CD4-positive, alpha-beta memory T cell (primary cell): Measurements from ENCODE around the gene MYO9A. TPM values are rescaled to one million over a fixed set of nuclear protein-coding genes. Genes with fewer than 3 reads are reported as not detected.
A peak's percentile ranks its signal among the peaks of the same experiment; 100 is the strongest.

Source experiments
- CTCF ChIA-PET: fragments of 350-600 bp; sonication (Branson Sonifier 250); formaldehyde crosslinking; loops from one replicate; lab custom pipeline; 2021; ENCODE audit warnings: inconsistent platforms; ENCODE audit not compliant: partially characterized antibody; lab: Charles Lee
- POLR2A ChIA-PET: fragments of 350-600 bp; sonication (Branson Sonifier 250); formaldehyde crosslinking; loops from one replicate; lab custom pipeline; 2021; ENCODE audit not compliant: partially characterized antibody; lab: Charles Lee
- DNase-seq, 5 donors: peaks; one replicate each; pipeline versions ENCODE4 v3.0.0 to v3.0.0-alpha.2; 2020 to 2022; ENCODE audit warnings: mixed read lengths in 1 of 5
- H3K27ac ChIP-seq: one replicate; pipeline ENCODE4 v1.7.0; 2013; ENCODE audit warnings: low read depth, low read length
- H3K27me3 ChIP-seq: 2 replicates; pipeline ENCODE4 v1.7.0; 2013; ENCODE audit warnings: mild to moderate bottlenecking, low read length, moderate library complexity; ENCODE audit not compliant: insufficient read depth
- H3K36me3 ChIP-seq: 2 replicates; pipeline ENCODE4 v1.7.0; 2013; ENCODE audit warnings: mild to moderate bottlenecking, low read length, moderate library complexity; ENCODE audit not compliant: insufficient read depth
- H3K4me1 ChIP-seq: 2 replicates; pipeline ENCODE4 v1.7.0; 2013; ENCODE audit warnings: mild to moderate bottlenecking, low read length, moderate library complexity; ENCODE audit not compliant: insufficient read depth
- H3K4me3 ChIP-seq, 2 donors: one replicate each; pipeline ENCODE4 v1.7.0; 2013; ENCODE audit warnings: low read length in 2 of 2, mild to moderate bottlenecking in 1 of 2
- H3K9me3 ChIP-seq, 2 donors: one replicate each; pipeline ENCODE4 v1.7.0; 2013; ENCODE audit warnings: low read length in 2 of 2, control low read depth in 1 of 2; ENCODE audit not compliant: control insufficient read depth in 1 of 2
- H3K27ac Mint-ChIP-seq, 7 donors: one replicate each; pipeline ENCODE4 v1.8.0; 2020 to 2021; ENCODE audit warnings: mixed read lengths in 7 of 7, mild to moderate bottlenecking in 6 of 7, inconsistent platforms in 3 of 7, moderate library complexity in 3 of 7
- H3K27me3 Mint-ChIP-seq, 2 donors: one replicate each; pipeline ENCODE4 v1.8.0; 2020 to 2021; ENCODE audit warnings: mixed read lengths in 2 of 2
- H3K36me3 Mint-ChIP-seq, 2 donors: one replicate each; pipeline ENCODE4 v1.8.0; 2020 to 2021; ENCODE audit warnings: mixed read lengths in 2 of 2, inconsistent platforms in 1 of 2, mild to moderate bottlenecking in 1 of 2
- H3K4me1 Mint-ChIP-seq, 4 donors: one replicate each; pipeline ENCODE4 v1.8.0; 2020 to 2021; ENCODE audit warnings: mixed read lengths in 4 of 4, mild to moderate bottlenecking in 1 of 4
- H3K4me3 Mint-ChIP-seq, 8 donors: one replicate each; pipeline ENCODE4 v1.8.0; 2020 to 2021; ENCODE audit warnings: mixed read lengths in 8 of 8, mild to moderate bottlenecking in 7 of 8, moderate library complexity in 6 of 8, inconsistent platforms in 3 of 8
- H3K9me3 Mint-ChIP-seq, 8 donors: one replicate each; pipeline ENCODE4 v1.8.0; 2020 to 2021; ENCODE audit warnings: mixed read lengths in 8 of 8, mild to moderate bottlenecking in 5 of 8, inconsistent platforms in 3 of 8, moderate library complexity in 1 of 8
- intact Hi-C: fragments of 100-400 bp; cut with micrococcal nuclease; formaldehyde crosslinking; loops from one replicate; pipeline ENCODE4 v1.15.1; 2023
- polyA plus RNA-seq, 2 donors: library from polyadenylated mRNA; unstranded; fragments of 300-500 nt; fragmentation: Illumina TruSeq; gene quantifications; one replicate each; pipeline ENCODE4 v1.2.3, GENCODE V29; 2021
- total RNA-seq, 2 experiments: library from RNA; stranded (reverse); gene quantifications; one replicate each; pipeline ENCODE4 v1.2.3, GENCODE V29; 2021

Gene MYO9A
- total and polyA plus RNA-seq, 4 experiments from 2014 or later: 7.8 to 44.0 (median 28.0) TPM

GRCh38 chr15:72092691-72093090 lies 25.3 kb downstream of the MYO9A start:
- peaks cover 6 to 21% of the 10 kb centered on the region in 2 donors for H3K36me3 Mint-ChIP-seq
- H3K4me3 Mint-ChIP-seq: no peak overlapping the region
- Histone ChIP-seq H3K27ac (no peak overlapping the region), H3K4me1 (no peaks in the 10 kb centered on the region), H3K4me3 (no peak overlapping the region), H3K9me3 (no peaks in the 10 kb centered on the region), H3K27me3 (no peaks in the 10 kb centered on the region), H3K36me3 (no peaks in the 10 kb centered on the region)
- DNase-seq: no peak
- H3K27ac Mint-ChIP-seq: peak overlapping the region in 2 of 7 donors; percentile 19 to 83
- intact Hi-C loops: no loop called here
- ChIA-PET POLR2A (no interaction called here), CTCF (no interaction called here)
- H3K9me3 Mint-ChIP-seq: peaks cover 0 to 2% (median 0%) of the 10 kb centered on the region in 8 donors
- H3K4me1 Mint-ChIP-seq: peaks cover 0 to 10% (median 4%) of the 10 kb centered on the region in 4 donors
- H3K27me3 Mint-ChIP-seq: no peaks in the 10 kb centered on the region

- Mint-ChIP-seq H3K9me3 (peaks cover 0 to 2% (median 0%) of the 10 kb centered on the region in 8 donors), H3K27ac (no peak overlapping the region), H3K4me3 (no peak overlapping the region), H3K36me3 (peaks cover 6 to 25% of the 10 kb centered on the region in 2 donors), H3K4me1 (peaks cover 0 to 10% (median 5%) of the 10 kb centered on the region in 4 donors), H3K27me3 (no peaks in the 10 kb centered on the region)
- Histone ChIP-seq H3K9me3 (no peaks in the 10 kb centered on the region), H3K27me3 (no peaks in the 10 kb centered on the region), H3K27ac (no peak overlapping the region), H3K36me3 (no peaks in the 10 kb centered on the region), H3K4me3 (no peak overlapping the region), H3K4me1 (no peaks in the 10 kb centered on the region)
- POLR2A ChIA-PET: interaction anchor here (0.6 kb wide), 1 partner anchor 607 kb away, joined by 3 read pairs; no protein-coding TSS in a partner anchor
- DNase-seq: no peak
- CTCF ChIA-PET: no interaction called here
- intact Hi-C loops: no loop called here
Measured at GRCh38 chr15:72092006-72092405, 25.9 kb downstream of the MYO9A start.

- no peaks in the 10 kb centered on the region for H3K27me3 ChIP-seq
- POLR2A ChIA-PET: no interaction called here
- Mint-ChIP-seq H3K4me3 (no peak overlapping the region), H3K27ac (no peak overlapping the region), H3K9me3 (peaks cover 0 to 21% (median 6%) of the 10 kb centered on the region in 8 donors), H3K36me3 (peaks cover 6 to 24% of the 10 kb centered on the region in 2 donors), H3K27me3 (no peaks in the 10 kb centered on the region), H3K4me1 (peaks cover 0 to 5% (median 0%) of the 10 kb centered on the region in 4 donors)
- no peaks in the 10 kb centered on the region for H3K9me3 ChIP-seq
- CTCF ChIA-PET: no interaction called here
- peak in 1 of 5 donors; percentile 31 for DNase-seq
- no peaks in the 10 kb centered on the region for H3K4me1 ChIP-seq
- H3K27ac ChIP-seq: no peak overlapping the region
- intact Hi-C loops: no loop called here
- no peaks in the 10 kb centered on the region for H3K36me3 ChIP-seq
- no peak overlapping the region for H3K4me3 ChIP-seq
Measured at GRCh38 chr15:72086920-72087648, 30.9 kb downstream of the MYO9A start.

GRCh38 chr15:72086010-72086697 lies 31.8 kb downstream of the MYO9A start:
- POLR2A ChIA-PET: no interaction called here
- Mint-ChIP-seq H3K4me3 (no peak overlapping the region), H3K36me3 (peaks cover 6 to 24% of the 10 kb centered on the region in 2 donors), H3K9me3 (peaks cover 0 to 21% (median 6%) of the 10 kb centered on the region in 8 donors), H3K27me3 (no peaks in the 10 kb centered on the region), H3K4me1 (peaks cover 0 to 5% (median 2%) of the 10 kb centered on the region in 4 donors), H3K27ac (no peak overlapping the region)
- CTCF ChIA-PET: no interaction called here
- intact Hi-C loops: no loop called here
- Histone ChIP-seq H3K4me1 (no peaks in the 10 kb centered on the region), H3K4me3 (no peak overlapping the region), H3K27me3 (no peaks in the 10 kb centered on the region), H3K9me3 (no peaks in the 10 kb centered on the region), H3K36me3 (no peaks in the 10 kb centered on the region), H3K27ac (no peak overlapping the region)
- no peak for DNase-seq

- no peak overlapping the region for H3K27ac Mint-ChIP-seq
- H3K36me3 Mint-ChIP-seq: peaks cover 0 to 11% of the 10 kb centered on the region in 2 donors
- H3K27me3 Mint-ChIP-seq: no peaks in the 10 kb centered on the region
- Histone ChIP-seq H3K27me3 (no peaks in the 10 kb centered on the region), H3K4me3 (no peak overlapping the region), H3K9me3 (no peaks in the 10 kb centered on the region), H3K36me3 (no peaks in the 10 kb centered on the region), H3K27ac (no peak overlapping the region), H3K4me1 (no peaks in the 10 kb centered on the region)
- H3K4me1 Mint-ChIP-seq: peaks cover 10 to 27% (median 13%) of the 10 kb centered on the region in 4 donors
- peaks cover 0 to 21% (median 6%) of the 10 kb centered on the region in 8 donors for H3K9me3 Mint-ChIP-seq
- ChIA-PET CTCF (no interaction called here), POLR2A (no interaction called here)
- no peak for DNase-seq
- intact Hi-C loops: no loop called here
- H3K4me3 Mint-ChIP-seq: no peak overlapping the region
Measured at GRCh38 chr15:72082176-72082575, 35.8 kb downstream of the MYO9A start.

GRCh38 chr15:72078887-72079286 lies 39.1 kb downstream of the MYO9A start:
- Histone ChIP-seq H3K4me1 (no peaks in the 10 kb centered on the region), H3K27ac (no peak overlapping the region), H3K9me3 (no peaks in the 10 kb centered on the region), H3K4me3 (no peak overlapping the region), H3K27me3 (no peaks in the 10 kb centered on the region), H3K36me3 (no peaks in the 10 kb centered on the region)
- H3K4me1 Mint-ChIP-seq: peaks cover 15 to 27% (median 19%) of the 10 kb centered on the region in 4 donors
- no peaks in the 10 kb centered on the region for H3K27me3 Mint-ChIP-seq
- peaks cover 0 to 12% of the 10 kb centered on the region in 2 donors for H3K36me3 Mint-ChIP-seq
- no peak for DNase-seq
- CTCF ChIA-PET: no interaction called here
- intact Hi-C loops: no loop called here
- peak overlapping the region in 1 of 8 donors; percentile 7 for H3K4me3 Mint-ChIP-seq
- H3K27ac Mint-ChIP-seq: peak overlapping the region in 1 of 7 donors; percentile 12
- peaks cover 0 to 7% (median 5%) of the 10 kb centered on the region in 8 donors for H3K9me3 Mint-ChIP-seq
- POLR2A ChIA-PET: no interaction called here

GRCh38 chr15:72077950-72078349 lies 40.0 kb downstream of the MYO9A start:
- Histone ChIP-seq H3K27me3 (no peaks in the 10 kb centered on the region), H3K4me1 (no peaks in the 10 kb centered on the region), H3K9me3 (no peaks in the 10 kb centered on the region), H3K36me3 (no peaks in the 10 kb centered on the region), H3K27ac (no peak overlapping the region), H3K4me3 (no peak overlapping the region)
- intact Hi-C loops: no loop called here
- Mint-ChIP-seq H3K4me1 (peaks cover 15 to 27% (median 19%) of the 10 kb centered on the region in 4 donors), H3K9me3 (peaks cover 0 to under 1% (median 0%) of the 10 kb centered on the region in 8 donors), H3K36me3 (peaks cover 0 to 9% of the 10 kb centered on the region in 2 donors), H3K4me3 (no peak overlapping the region), H3K27me3 (no peaks in the 10 kb centered on the region), H3K27ac (no peak overlapping the region)
- no peak for DNase-seq
- ChIA-PET POLR2A (no interaction called here), CTCF (interaction anchor here (1.2 kb wide), 1 partner anchor 12 kb away, joined by 3 read pairs; no protein-coding TSS in a partner anchor)
